Progenitor cell of endocrine pancreas (in vitro differentiated cells): ENCODE results near the gene LRP1B. TPM values are rescaled to one million over a fixed set of nuclear protein-coding genes. Genes with fewer than 3 reads are reported as not detected.
A peak's percentile ranks its signal among the peaks of the same experiment; 100 is the strongest.

Source experiments
- DNase-seq: peaks from one replicate; pipeline ENCODE4 v3.0.0; 2021; ENCODE audit warnings: low spot score; ENCODE audit not compliant: unreplicated experiment
- H3K27ac Mint-ChIP-seq: 2 replicates; pipeline ENCODE4 v1.8.0; 2021; ENCODE audit warnings: mild to moderate bottlenecking, moderate library complexity, mixed read lengths
- H3K27me3 Mint-ChIP-seq: 2 replicates; pipeline ENCODE4 v1.8.0; 2021; ENCODE audit warnings: mixed read lengths
- H3K36me3 Mint-ChIP-seq: 2 replicates; pipeline ENCODE4 v1.8.0; 2022; ENCODE audit warnings: mixed read lengths; ENCODE audit not compliant: insufficient read depth
- H3K4me1 Mint-ChIP-seq: 2 replicates; pipeline ENCODE4 v1.8.0; 2021; ENCODE audit warnings: low read depth, mixed read lengths
- H3K4me3 Mint-ChIP-seq: 2 replicates; pipeline ENCODE4 v1.8.0; 2021; ENCODE audit warnings: low read depth, mild to moderate bottlenecking, moderate library complexity, mixed read lengths
- H3K9me3 Mint-ChIP-seq: 2 replicates; pipeline ENCODE4 v1.8.0; 2021; ENCODE audit warnings: low read depth, mixed read lengths
- CTCF ChIP-seq: fragments of 200-600 bp; sonication (generic); IDR thresholded peaks from one replicate; pipeline ENCODE4 v1.5.0; 2021; ENCODE audit warnings: antibody characterized with exemption, mild to moderate bottlenecking; ENCODE audit not compliant: unreplicated experiment
- total RNA-seq: library from RNA; stranded (reverse); gene quantifications from 2 replicates; pipeline ENCODE4 v1.2.1, GENCODE V29; 2021

Gene LRP1B
- total RNA-seq, 1 donor from 2014 or later: 0.57 TPM

GRCh38 chr2:141942006-141942789, 188.6 kb downstream of the LRP1B start:
- H3K27ac Mint-ChIP-seq: no peak overlapping the region
- H3K9me3 Mint-ChIP-seq: peaks cover 7% of the 10 kb centered on the region
- no peak for DNase-seq
- TF ChIP-seq CTCF: peak; percentile 49
- H3K36me3 Mint-ChIP-seq: no peaks in the 10 kb centered on the region
- H3K4me3 Mint-ChIP-seq: no peak overlapping the region
- H3K27me3 Mint-ChIP-seq: no peaks in the 10 kb centered on the region
- peaks cover 4% of the 10 kb centered on the region for H3K4me1 Mint-ChIP-seq

GRCh38 chr2:141941210-141941714, 189.6 kb downstream of the LRP1B start:
- peaks cover 3% of the 10 kb centered on the region for H3K4me1 Mint-ChIP-seq
- H3K9me3 Mint-ChIP-seq: peaks cover 7% of the 10 kb centered on the region
- H3K27me3 Mint-ChIP-seq: no peaks in the 10 kb centered on the region
- H3K36me3 Mint-ChIP-seq: no peaks in the 10 kb centered on the region
- H3K4me3 Mint-ChIP-seq: no peak overlapping the region
- DNase-seq: no peak
- no peak for TF ChIP-seq CTCF
- no peak overlapping the region for H3K27ac Mint-ChIP-seq

- Mint-ChIP-seq H3K27ac (no peak overlapping the region), H3K9me3 (peaks cover 7% of the 10 kb centered on the region), H3K36me3 (no peaks in the 10 kb centered on the region), H3K27me3 (no peaks in the 10 kb centered on the region), H3K4me1 (no peaks in the 10 kb centered on the region), H3K4me3 (no peak overlapping the region)
- no peak for DNase-seq
- TF ChIP-seq CTCF: no peak
These were observed 190.1 kb downstream of the LRP1B start for GRCh38 chr2:141940709-141941108.

- Mint-ChIP-seq H3K4me1 (peaks cover 6% of the 10 kb centered on the region), H3K27ac (no peak overlapping the region), H3K36me3 (no peaks in the 10 kb centered on the region), H3K4me3 (no peak overlapping the region), H3K27me3 (no peaks in the 10 kb centered on the region), H3K9me3 (peaks cover 12% of the 10 kb centered on the region)
- TF ChIP-seq CTCF: no peak
- no peak for DNase-seq
These were observed 197.6 kb downstream of the LRP1B start for GRCh38 chr2:141933226-141933625.

GRCh38 chr2:141932261-141932660, 198.6 kb downstream of the LRP1B start:
- Mint-ChIP-seq H3K27ac (no peak overlapping the region), H3K4me1 (peaks cover 6% of the 10 kb centered on the region), H3K4me3 (no peak overlapping the region), H3K36me3 (no peaks in the 10 kb centered on the region), H3K9me3 (peaks cover 5% of the 10 kb centered on the region), H3K27me3 (no peaks in the 10 kb centered on the region)
- no peak for DNase-seq
- TF ChIP-seq CTCF: no peak
